HG03521 (cell line): ENCODE data around the gene AKAP3.

ENCODE experiments used
- ATAC-seq: cut with Tn5 transposase; IDR thresholded peaks from one replicate; pipeline ENCODE4 v1.9.1; 2021; ENCODE audit warnings: mild to moderate bottlenecking, moderate library complexity; ENCODE audit not compliant: unreplicated experiment

The AKAP3 gene

DNA sequence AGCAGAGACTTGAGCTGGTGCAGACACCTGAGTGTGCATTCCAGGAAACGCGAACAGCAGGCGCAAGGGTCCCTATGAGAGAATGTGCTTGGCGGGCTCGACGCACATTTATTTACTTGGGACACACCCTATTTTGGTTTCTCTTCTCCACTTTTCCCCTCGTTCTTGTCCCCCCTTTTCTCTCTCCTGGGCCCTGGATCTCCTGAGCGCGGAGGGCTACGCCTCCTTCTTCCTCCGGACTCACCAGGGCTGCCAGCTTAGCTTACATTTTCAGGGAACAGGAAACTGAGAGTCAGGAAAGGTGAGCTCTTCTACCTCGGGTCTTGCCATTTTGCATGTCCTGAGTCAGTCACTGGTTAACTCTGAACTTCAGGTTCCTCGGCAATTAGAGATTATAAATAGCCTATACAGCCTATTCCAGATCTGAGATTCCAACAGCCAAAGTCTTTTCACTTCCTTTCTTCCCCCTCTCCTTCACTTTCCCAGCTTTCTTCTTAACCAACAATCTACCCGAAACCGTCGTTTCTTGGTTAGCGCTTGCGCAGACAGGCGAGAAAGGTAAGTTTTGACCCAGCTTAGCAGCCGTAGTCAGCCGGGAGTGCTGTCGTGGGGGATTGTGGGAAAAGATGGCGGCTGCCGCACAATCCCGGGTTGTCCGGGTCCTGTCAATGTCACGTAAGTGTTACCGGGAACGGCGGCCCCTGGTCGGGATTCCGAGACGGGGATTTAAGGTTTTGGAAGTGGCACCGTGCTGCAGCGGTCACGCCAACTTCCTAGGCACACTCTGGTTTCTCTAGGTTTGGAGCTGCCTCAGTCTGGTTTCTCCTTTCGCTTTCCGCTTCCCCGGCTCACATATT, at the start of gene AKAP3, which contains the start of gene NDUFA9:
Gene AKAP3 (minus strand): TSS at position 551 of the 857 bp plus-strand sequence. CDS start 10,855 bp downstream, outside the sequence.
Gene NDUFA9 (plus strand): TSS at position 614 of the 857 bp plus-strand sequence. CDS start 13 bp downstream, at position 627.
- peak; percentile 82 for ATAC-seq

GRCh38 chr12:4690760-4691159, 41.9 kb upstream of the AKAP3 start:
- no peak for ATAC-seq

GRCh38 chr12:4685317-4685716, 36.5 kb upstream of the AKAP3 start:
- ATAC-seq: no peak

DNA sequence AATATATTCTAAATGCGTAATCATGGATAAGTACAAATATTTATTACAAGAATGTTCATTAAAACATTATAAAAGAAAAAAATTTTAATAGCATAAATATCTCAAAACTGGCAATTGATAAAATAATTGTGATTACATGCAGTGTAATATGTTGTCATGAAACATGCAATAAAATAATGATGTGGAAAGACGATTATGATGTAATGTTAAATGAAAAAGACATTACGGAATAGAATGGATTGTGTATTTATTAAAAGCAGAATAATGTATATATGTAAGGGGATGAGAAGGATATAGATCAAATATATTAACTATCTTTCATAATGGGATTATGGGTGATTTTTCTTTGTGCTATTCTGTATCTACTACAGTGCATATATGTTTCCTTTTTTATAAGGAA, 32.9 kb upstream of the AKAP3 start:
- no peak for ATAC-seq

DNA sequence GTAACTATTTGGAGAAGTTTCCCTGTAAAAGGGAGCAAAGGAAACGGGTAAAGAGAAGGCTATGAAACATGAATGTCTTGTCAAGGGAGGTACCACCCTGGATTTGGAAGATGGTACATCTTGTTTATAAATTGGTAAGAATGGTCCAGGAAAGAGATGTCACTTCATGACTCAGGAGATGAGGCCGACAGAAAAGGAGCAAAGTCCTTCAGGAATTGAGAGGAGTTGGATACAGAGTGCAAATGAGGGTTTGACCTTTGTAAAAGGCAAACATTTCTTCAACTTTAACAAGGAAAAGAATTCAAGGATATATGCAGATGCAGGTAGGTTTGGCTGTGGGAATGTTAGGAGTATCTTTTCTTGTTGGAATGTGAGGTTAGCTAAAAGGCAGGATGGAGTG, 30.9 kb upstream of the AKAP3 start:
- no peak for ATAC-seq

DNA sequence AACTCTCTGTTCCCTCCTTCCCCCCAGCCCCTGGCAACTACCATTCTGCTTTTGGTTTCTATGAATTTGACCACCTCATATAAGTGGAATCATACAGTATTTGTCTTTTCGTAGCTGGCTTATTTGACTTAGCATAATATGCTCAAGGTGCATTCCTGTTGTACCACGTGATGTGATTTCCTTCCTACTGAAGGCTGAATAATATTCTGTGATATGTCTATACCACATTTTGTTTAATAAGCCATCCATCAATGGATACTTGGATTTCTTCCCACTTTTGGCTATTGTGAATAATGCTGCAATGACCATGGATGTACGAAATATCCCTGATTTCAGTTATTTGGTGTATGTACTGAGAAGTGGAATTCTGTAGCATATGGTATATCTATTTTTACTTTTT, 16.4 kb upstream of the AKAP3 start:
- ATAC-seq: no peak

DNA sequence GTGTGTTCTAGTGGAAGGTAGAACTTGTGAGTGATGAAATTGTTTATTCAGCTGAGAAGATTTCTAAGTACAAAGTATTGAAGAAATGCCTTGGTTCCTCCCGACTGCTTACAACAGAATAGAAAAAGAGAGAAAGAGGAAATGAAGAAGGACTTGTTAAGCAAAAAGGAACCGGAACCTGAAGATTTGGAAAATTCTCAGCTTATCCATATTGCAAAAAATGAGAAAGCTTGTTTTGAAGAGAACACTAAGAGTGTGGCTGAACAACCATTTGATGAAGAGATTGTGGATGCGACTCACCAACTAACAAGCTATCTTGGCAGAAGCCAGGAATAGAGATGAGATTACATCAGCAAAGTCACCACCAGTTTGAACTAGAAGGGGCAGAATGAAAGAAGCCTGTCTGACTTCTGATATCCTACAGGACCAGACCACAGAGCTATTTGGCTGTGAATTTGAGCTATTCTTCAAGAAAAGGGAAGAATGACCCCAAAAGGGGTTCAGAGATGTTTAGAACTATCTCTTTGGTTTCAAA, 15.2 kb upstream of the AKAP3 start:
- ATAC-seq: no peak

DNA sequence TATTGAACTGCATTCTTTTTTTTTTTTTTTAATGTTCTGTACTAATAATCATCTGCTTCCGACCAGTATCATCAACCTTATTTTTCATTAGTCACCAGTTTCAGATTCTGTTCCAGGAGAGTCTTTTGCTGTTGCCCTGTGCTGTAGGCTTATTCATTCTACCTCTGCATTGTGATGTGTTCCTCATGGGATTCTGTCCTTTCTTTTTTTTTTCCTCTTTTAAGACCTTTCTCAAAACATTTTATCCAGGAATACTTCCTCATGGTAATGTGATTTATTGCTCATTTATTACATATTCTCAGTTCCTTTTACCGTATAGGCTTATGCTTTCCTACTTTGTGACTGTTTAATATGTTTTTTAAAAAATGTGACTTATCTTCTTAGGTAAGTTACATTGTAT, 4.8 kb upstream of the AKAP3 start:
- ATAC-seq: no peak

- no peak for ATAC-seq
These were observed 4.4 kb upstream of the AKAP3 start for GRCh38 chr12:4653257-4653656.

- ATAC-seq: no peak
These were observed 459 bp upstream of the AKAP3 start for GRCh38 chr12:4649358-4649661.

DNA sequence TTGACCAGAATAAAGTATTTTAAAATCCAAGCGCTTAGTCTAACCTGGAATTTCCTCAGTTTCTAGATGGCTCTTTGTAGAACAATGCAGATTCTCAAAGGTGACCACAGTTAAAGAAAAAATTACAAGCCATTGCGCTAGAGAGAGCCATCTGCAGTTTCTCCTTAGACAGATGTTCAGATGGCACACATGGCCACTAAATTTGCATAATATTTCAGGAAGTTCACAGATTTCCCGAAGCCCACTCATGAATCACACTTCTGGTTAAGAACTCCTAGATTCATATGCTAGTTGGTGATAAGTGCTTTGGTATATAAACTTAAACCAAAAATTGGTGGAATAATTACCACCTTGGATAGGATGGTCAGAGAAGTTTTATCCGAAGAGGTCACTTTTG, 749 bp downstream of the AKAP3 start:
- peak; percentile 32 for ATAC-seq

DNA sequence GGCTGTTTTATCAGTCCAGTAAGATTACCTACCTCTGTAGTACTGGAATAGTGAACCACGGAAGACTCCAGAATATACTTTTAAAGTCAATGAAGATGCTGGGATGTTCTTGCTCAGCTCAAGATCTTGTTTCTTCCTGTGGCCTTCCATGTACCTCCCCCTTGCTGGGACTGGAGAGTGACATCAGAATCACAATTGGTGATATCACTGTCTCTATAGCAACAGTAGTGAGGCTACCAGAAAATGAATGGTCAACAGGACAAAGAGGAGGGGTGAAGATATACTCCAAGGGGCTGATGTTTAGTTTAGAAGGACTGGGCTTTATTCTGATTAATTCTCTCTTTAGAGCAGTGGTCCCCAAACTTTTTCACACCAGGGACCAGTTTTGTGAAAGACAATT, 3.8 kb downstream of the AKAP3 start:
- ATAC-seq: no peak

GRCh38 chr12:4643747-4644146, 5.1 kb downstream of the AKAP3 start:
- ATAC-seq: no peak

- ATAC-seq: no peak
These were observed 18.6 kb downstream of the AKAP3 start for GRCh38 chr12:4630262-4630661.

- ATAC-seq: no peak
These were observed 20.4 kb downstream of the AKAP3 start for GRCh38 chr12:4628406-4628805.

DNA sequence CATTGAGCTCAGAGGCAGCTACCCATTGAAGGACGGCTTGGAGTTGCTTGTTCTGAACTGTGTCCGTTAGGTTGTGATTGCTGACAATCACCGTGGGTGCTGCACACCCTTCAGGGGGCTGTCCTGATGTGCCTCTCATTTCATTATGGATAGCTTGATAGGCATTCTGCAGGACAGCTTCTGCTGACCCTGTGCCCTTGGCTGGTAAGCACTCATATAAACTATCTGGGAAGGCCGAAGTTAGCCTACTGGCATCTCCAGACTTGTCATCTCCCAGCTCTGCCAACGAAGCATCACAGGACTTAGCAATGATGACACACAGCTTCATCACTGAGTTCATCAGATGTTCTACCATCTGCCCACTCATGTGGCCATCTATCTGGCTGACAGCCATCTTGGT, 22.3 kb downstream of the AKAP3 start:
- ATAC-seq: no peak

DNA sequence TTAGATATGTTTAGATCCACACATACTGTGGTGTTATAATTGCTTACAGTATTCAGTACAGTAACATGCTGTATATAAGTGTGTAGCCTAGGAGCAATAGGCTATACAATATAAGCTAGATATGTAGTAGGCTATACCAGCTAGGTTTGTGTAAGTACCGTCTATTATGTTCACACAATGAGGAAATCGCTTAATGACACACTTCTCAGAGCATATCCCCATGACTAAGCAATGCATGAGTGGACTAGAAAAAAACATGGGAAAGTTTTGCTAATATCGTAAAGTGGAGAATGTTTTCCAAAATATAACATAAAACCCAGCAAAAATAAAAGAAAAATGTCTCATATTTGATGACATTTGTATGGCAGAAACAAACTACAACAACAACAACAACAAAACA, 27.3 kb downstream of the AKAP3 start:
- no peak for ATAC-seq

GRCh38 chr12:4615667-4616066, 33.2 kb downstream of the AKAP3 start:
- no peak for ATAC-seq

GRCh38 chr12:4610481-4610880, 38.4 kb downstream of the AKAP3 start:
- ATAC-seq: no peak

DNA sequence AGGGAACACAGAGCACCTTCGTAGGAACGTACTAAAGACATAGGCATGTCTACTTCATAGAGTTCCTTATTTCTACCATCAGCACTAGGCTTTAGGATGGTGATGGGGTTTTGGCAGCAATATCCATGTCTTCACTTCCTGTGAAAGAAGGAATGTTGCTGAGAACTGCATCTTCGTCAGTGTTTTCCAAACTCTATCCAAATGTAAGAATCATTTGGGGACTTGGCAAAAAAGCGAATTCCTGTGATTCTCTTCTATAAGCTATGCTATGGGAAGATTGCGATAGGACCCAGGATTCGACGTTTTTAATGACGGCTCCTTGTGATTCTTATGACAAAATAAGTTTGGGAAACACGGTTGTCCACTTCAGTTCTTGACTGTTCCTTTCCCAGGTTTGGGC, 39.8 kb downstream of the AKAP3 start:
- no peak for ATAC-seq

DNA sequence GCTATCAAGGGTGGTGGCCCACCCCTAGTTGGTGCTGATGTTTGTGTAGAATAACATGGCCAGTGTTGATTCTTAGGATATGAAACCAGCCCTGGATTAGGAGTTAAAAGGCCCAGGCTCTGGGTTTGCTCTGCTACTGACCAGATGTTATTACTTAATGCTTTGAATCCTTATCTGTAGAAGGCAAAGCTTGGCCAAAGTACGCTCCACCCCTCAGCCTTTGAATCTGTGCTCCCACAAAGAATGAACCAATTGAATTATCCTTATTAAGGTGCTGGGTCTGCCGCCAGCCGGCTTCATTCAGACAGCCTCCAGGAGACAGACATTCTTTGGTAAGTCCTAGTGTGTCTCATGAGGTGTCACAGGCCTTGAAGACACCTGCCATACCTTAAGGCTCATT, 41.8 kb downstream of the AKAP3 start:
- ATAC-seq: no peak

- peak; percentile 92 for ATAC-seq
These were observed 44.1 kb downstream of the AKAP3 start for GRCh38 chr12:4604684-4605193.
